ENCODE measurements around the gene HSPH1.

Gene HSPH1

DNA sequence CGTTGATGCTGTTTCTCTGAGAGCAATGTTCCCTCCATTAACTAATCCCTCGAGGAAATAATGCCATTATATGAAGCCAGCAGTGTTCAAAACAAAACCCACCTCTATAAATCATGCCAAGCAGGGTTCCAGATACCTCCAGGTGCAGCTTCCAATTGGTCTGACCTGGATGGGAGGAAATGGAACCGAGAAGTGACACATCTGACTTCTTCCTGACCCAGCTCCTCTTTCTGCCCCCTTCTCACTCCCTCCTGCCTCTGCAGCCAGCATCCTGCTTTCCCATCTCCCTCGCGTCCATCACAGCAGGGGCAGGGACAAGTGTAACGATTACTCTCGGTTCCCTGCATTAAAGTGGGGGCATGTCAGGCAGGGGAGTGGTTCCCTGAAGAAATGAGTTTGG is 37.5 kb downstream of the HSPH1 start:
- TF ChIP-seq, protein P1, sequence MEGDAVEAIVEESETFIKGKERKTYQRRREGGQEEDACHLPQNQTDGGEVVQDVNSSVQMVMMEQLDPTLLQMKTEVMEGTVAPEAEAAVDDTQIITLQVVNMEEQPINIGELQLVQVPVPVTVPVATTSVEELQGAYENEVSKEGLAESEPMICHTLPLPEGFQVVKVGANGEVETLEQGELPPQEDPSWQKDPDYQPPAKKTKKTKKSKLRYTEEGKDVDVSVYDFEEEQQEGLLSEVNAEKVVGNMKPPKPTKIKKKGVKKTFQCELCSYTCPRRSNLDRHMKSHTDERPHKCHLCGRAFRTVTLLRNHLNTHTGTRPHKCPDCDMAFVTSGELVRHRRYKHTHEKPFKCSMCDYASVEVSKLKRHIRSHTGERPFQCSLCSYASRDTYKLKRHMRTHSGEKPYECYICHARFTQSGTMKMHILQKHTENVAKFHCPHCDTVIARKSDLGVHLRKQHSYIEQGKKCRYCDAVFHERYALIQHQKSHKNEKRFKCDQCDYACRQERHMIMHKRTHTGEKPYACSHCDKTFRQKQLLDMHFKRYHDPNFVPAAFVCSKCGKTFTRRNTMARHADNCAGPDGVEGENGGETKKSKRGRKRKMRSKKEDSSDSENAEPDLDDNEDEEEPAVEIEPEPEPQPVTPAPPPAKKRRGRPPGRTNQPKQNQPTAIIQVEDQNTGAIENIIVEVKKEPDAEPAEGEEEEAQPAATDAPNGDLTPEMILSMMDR (IDR thresholded peaks at IDR 0.05; ENCODE audit: low read depth, low read length, missing control alignments): no peak
- no peak overlapping the region for H3K4me3 ChIP-seq (ENCODE audit: low read depth, low read length)
- no peak for DNase-seq (ENCODE audit: low read depth)
- in situ Hi-C loops (cut with HindIII; ENCODE audit: low sequenced_read_pairs): no loop called here

- DNase-seq (ENCODE audit: low read depth): no peak
- no peak overlapping the region for H3K4me3 ChIP-seq (ENCODE audit: low read depth, low read length)
- in situ Hi-C loops (cut with HindIII; ENCODE audit: low sequenced_read_pairs): no loop called here
- TF ChIP-seq, protein P1 (IDR thresholded peaks at IDR 0.05; ENCODE audit: low read depth, low read length, missing control alignments): no peak
These were observed 39.0 kb downstream of the HSPH1 start for GRCh38 chr13:31122544-31123260.

GRCh38 chr13:31122143-31122542 is 39.6 kb downstream of the HSPH1 start:
- in situ Hi-C loops (cut with HindIII; ENCODE audit: low sequenced_read_pairs): no loop called here
- TF ChIP-seq, protein P1 (IDR thresholded peaks at IDR 0.05; ENCODE audit: low read depth, low read length, missing control alignments): no peak
- DNase-seq (ENCODE audit: low read depth): no peak
- no peak overlapping the region for H3K4me3 ChIP-seq (ENCODE audit: low read depth, low read length)

DNA sequence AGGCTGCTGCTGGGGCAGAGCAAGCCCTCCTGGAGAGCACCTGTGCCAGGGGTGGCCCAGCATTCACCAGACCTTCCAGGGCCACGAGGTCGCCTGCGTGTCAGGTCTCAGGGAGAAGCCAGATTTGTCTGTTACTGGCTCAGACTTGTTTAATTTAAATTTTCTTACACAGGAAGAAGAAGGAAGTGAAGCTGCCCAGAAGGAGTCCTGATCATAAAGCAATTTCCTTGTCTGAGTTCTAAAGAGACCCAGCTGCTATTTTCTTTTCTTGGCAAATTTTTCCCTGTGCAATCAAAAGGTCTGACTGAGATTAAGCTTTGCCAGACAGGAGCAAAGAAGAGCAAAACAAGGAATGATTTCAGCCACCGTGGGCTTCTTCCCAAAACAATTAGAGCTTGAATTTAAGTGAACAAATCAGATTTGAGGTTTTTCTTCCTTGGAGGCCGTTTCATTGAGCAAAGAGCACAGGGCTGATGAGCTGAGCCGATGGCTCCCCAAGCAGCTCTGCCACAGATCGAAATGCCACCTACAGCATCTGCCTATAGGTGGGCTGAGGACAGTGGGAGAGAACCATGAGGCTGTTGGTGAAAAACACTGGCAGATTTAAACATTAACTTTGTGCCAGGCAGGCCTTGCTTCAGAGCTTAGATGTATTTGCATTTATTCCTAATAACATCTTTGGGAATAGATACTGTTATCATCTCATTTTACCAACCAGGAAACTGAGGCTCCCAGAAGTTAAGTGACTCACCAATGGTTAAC is 40.1 kb downstream of the HSPH1 start:
- no peak overlapping the region for H3K4me3 ChIP-seq (ENCODE audit: low read depth, low read length)
- in situ Hi-C loops (cut with HindIII; ENCODE audit: low sequenced_read_pairs): no loop called here
- TF ChIP-seq, protein P1 (IDR thresholded peaks at IDR 0.05; ENCODE audit: low read depth, low read length, missing control alignments): no peak
- no peak for DNase-seq (ENCODE audit: low read depth)

- DNase-seq (ENCODE audit: low read depth): no peak
- no peak overlapping the region for H3K4me3 ChIP-seq (ENCODE audit: low read depth, low read length)
- in situ Hi-C loops (cut with HindIII; ENCODE audit: low sequenced_read_pairs): no loop called here
- TF ChIP-seq, protein P1 (IDR thresholded peaks at IDR 0.05; ENCODE audit: low read depth, low read length, missing control alignments): no peak
These were observed 41.6 kb downstream of the HSPH1 start for GRCh38 chr13:31119966-31120700.

DNA sequence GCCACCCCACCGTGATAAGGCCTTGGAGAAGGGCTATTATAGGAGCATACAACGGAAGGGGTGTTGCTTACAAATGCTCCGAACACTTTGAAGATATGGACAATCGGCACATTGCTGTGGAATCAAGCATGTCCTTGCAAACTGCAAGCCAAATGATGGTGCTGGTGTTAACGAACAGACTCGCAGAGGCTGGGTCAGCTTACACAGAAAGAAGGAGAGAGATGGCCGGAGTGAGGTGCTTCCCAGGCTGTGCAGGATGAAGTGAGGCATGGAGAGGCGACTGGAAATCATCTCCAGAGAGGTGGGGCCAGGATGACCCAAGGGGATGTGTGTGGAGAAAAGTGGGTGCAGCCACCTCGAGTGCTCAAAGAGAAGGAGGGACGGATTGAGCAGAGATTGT is 42.2 kb downstream of the HSPH1 start:
- in situ Hi-C loops (cut with HindIII; ENCODE audit: low sequenced_read_pairs): no loop called here
- DNase-seq (ENCODE audit: low read depth): no peak
- no peak overlapping the region for H3K4me3 ChIP-seq (ENCODE audit: low read depth, low read length)
- TF ChIP-seq, protein P1 (IDR thresholded peaks at IDR 0.05; ENCODE audit: low read depth, low read length, missing control alignments): no peak

All from astrocyte of the cerebellum (primary cell).